SJSA1 (cell line): Measurements from ENCODE around the gene RIC3. TPM values are rescaled to one million over a fixed set of nuclear protein-coding genes. Genes with fewer than 3 reads are reported as not detected.
A peak's percentile ranks its signal among the peaks of the same experiment; 100 is the strongest.

ENCODE experiments used
- DNase-seq, 2 experiments: peaks; one replicate each; pipeline ENCODE4 v3.0.0-alpha.2; 2015 to 2020; ENCODE audit warnings: low spot score in 2 of 2, low read depth in 1 of 2
- H3K27ac ChIP-seq: fragments of 250-450 bp; sonication (Bioruptor Pico); 2 replicates; pipeline ENCODE4 v1.5.1; 2020; ENCODE audit warnings: mild to moderate bottlenecking, moderate library complexity
- H3K27me3 ChIP-seq: fragments of 250-450 bp; sonication (Bioruptor Pico); replicated peaks from 2 replicates; pipeline ENCODE4 v1.5.1; 2020; ENCODE audit warnings: mild to moderate bottlenecking, moderate library complexity
- H3K36me3 ChIP-seq: fragments of 250-450 bp; sonication (Bioruptor Pico); 2 replicates; pipeline ENCODE4 v1.5.1; 2020; ENCODE audit warnings: mild to moderate bottlenecking
- H3K4me1 ChIP-seq: fragments of 250-450 bp; sonication (Bioruptor Pico); replicated peaks from 2 replicates; pipeline ENCODE4 v1.6.1; 2021; ENCODE audit warnings: mild to moderate bottlenecking
- H3K4me3 ChIP-seq: fragments of 250-450 bp; sonication (Bioruptor Pico); 2 replicates; pipeline ENCODE4 v1.5.1; 2020; ENCODE audit warnings: mild to moderate bottlenecking
- H3K9me3 ChIP-seq: fragments of 250-450 bp; sonication (Bioruptor Pico); replicated peaks from 2 replicates; pipeline ENCODE4 v1.5.1; 2020; ENCODE audit warnings: mild to moderate bottlenecking
- total RNA-seq: library from RNA; depleted of rRNA; stranded (reverse); fragments of >200 nt; shearing (Covaris generic); gene quantifications from 2 replicates; pipeline ENCODE4 v1.2.3, GENCODE V29; 2014

Gene RIC3
- total RNA-seq, 1 experiment from 2014 or later, result not detected

DNA sequence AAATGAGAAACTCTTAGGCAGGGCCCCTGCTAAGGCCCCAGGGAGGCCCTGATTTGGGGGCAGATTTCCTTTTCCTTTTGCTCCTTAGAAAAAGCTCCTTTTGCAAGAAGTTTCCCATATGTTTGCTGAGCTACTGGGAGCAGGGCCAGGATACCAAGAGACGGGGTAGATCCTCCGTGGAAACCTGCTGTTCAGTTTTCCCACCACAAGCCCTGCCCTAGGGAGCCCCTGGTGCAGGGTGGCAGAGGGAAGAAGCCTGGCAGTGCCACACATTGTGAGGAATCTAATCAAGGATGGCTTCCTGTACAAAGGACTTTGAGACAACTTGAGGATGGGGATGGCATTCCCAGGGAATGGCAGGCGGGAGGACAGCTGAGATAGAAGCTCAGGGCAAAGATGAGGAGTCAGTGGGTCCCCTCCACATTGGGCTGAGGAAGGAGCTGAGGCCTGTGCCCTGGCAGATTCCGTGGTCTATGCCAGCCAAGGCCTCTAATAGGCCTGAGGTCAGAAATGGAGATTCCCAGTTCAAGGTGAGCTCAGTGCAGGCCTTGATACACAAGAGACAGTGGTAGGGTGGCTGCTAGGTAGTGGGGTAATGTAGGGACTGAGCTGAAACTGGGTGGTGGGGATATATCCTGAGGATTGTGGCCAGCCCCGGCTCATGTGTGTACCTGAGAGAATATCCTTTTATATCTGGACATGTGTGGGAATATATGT, 72.9 kb downstream of the RIC3 start:
- H3K36me3 ChIP-seq, result no peaks in the 10 kb centered on the region
- no peak overlapping the region for H3K4me3 ChIP-seq
- H3K27me3 ChIP-seq, result no peaks in the 10 kb centered on the region
- no peak overlapping the region for H3K27ac ChIP-seq
- H3K4me1 ChIP-seq, result no peaks in the 10 kb centered on the region
- H3K9me3 ChIP-seq, result no peaks in the 10 kb centered on the region
- no peak for DNase-seq

DNA sequence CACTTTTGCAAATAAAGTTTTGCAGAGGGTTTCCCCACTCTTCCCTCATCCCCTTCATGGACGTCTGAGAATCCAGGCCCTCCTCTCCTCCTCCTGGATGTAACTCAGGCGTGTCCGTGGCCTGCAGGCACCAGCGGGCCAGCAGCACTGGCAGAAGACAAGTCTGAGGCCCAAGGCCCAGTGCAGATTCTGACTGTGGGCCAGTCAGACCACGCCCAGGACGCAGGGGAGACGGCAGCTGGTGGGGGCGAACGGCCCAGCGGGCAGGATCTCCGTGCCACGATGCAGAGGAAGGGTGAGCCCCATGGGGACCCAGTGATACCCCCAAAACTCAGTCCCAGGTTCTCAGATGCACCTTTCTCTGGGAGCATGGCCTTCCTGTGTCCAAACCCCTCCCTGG, 73.5 kb downstream of the RIC3 start:
- DNase-seq, result no peak
- Histone ChIP-seq H3K4me1 (no peaks in the 10 kb centered on the region), H3K4me3 (no peak overlapping the region), H3K9me3 (no peaks in the 10 kb centered on the region), H3K27me3 (no peaks in the 10 kb centered on the region), H3K36me3 (no peaks in the 10 kb centered on the region), H3K27ac (no peak overlapping the region)

DNA sequence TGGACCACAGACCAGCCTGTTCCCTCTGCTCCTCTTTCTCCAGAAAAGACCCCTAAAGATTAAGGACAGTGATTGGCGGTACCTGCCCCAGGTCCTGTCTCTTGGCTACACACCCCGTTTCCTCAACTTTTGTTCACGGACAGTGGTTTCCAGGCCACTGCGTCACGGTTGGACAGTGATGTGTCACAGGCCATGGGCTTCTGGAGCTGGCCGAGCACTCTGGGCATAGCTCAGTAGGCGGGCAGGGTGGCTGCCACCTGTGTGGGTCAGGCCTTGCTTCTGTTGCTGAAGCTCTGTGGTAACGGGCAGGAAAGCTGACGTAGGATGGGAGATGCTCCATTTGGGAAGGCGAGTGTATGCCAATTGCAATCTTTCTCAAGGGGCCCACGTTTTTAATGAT, 74.2 kb downstream of the RIC3 start:
- no peaks in the 10 kb centered on the region for H3K36me3 ChIP-seq
- H3K27ac ChIP-seq, result no peak overlapping the region
- no peak for DNase-seq
- H3K27me3 ChIP-seq, result no peaks in the 10 kb centered on the region
- H3K4me3 ChIP-seq, result no peak overlapping the region
- H3K9me3 ChIP-seq, result no peaks in the 10 kb centered on the region
- no peaks in the 10 kb centered on the region for H3K4me1 ChIP-seq

DNA sequence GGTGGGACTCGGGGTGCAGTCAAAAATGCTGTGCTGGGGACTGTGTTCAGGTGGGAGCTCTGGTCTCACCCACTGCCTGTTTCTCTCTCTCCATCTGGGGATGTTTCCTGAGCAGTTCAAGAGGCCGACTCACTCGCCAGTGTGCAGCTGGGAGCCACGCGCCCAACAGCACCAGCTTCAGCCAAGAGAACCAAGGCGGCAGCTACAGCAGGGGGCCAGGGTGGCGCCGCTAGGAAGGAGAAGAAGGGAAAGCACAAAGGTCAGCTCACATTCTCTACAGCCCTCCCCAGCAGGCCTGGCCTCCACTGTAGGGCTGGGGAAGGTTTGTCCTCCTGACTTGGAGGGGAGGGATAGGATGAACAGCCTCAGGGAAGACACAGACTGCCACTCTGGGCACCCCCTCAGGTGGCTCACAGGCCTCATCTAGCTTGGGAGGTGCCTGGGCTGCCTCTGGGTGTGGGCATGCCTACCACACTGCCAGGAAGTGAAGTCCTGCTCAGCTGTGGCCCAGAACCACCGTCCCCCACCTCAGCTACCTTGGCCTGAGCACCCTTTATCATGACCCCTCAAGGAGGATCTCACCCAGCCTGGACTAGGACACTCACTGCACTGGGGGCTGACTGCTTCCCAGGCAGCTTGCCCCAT, 74.8 kb downstream of the RIC3 start:
- no peak overlapping the region for H3K27ac ChIP-seq
- no peaks in the 10 kb centered on the region for H3K36me3 ChIP-seq
- DNase-seq, result no peak
- no peaks in the 10 kb centered on the region for H3K4me1 ChIP-seq
- no peaks in the 10 kb centered on the region for H3K27me3 ChIP-seq
- no peaks in the 10 kb centered on the region for H3K9me3 ChIP-seq
- H3K4me3 ChIP-seq, result no peak overlapping the region

DNA sequence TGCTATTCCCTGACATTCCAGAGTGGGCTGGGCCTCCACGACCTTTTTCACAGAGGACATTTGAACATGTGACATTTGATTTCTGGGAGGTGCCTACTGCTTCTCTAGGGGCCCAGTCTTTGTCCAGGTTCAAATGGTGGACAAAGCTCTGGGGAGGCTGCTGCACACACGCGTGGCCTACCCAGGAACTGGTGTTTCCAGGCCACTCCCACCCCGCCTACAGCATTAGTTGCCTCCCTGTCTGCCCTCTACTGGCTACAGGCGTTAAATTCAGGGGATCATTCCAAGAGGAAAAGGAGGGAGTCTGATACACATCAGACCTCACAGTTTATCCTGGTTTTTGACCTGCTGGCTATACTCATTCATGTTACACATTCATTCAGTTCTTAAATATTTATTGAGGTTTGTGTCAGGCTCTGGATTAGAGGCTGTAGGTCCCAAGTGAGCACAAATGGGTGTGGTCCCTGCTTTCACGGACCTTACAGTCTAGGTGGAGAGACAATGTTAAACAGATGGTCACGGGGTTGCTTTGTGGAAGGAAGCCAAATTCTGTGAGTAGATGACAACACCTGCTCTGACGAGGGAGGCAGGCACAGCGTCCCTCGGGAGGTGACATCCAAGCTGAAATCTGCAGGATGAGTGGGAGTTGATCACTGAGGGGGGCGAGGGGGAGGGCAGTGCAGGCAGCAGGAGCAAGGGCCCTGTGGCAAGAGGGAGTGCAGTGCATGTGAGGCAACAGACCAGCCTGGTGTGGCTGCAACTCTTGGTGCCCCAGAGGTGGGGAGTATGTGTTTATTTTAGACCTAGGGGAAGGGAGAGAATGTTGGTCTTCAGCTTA, 76.0 kb downstream of the RIC3 start:
- Histone ChIP-seq H3K36me3 (no peaks in the 10 kb centered on the region), H3K9me3 (no peaks in the 10 kb centered on the region), H3K27me3 (no peaks in the 10 kb centered on the region), H3K4me1 (no peaks in the 10 kb centered on the region), H3K27ac (no peak overlapping the region), H3K4me3 (no peak overlapping the region)
- peak; percentile 28 to 58 for DNase-seq

DNA sequence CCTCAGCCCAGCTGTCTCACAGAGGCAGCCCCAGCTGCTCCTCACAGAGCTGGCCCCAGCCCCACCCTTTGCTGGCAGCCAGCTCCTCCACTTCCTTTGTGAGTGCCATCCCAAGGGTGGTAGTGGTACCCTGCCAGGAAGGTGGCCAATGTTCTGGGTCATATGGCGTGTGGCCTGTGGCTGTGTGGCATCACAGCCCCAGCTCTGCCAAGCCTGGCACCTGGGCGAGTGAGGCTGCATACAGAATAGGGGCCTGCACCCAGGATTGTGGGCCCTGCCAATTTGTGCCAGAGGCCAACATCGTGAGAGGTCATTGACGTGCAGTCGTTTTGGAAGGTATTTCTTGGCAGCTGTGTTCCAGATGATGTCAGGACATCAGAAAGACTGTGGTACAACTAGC, 77.1 kb downstream of the RIC3 start:
- H3K9me3 ChIP-seq, result no peaks in the 10 kb centered on the region
- DNase-seq, result no peak
- H3K27ac ChIP-seq, result no peak overlapping the region
- no peak overlapping the region for H3K4me3 ChIP-seq
- H3K4me1 ChIP-seq, result no peaks in the 10 kb centered on the region
- no peaks in the 10 kb centered on the region for H3K36me3 ChIP-seq
- H3K27me3 ChIP-seq, result no peaks in the 10 kb centered on the region

DNA sequence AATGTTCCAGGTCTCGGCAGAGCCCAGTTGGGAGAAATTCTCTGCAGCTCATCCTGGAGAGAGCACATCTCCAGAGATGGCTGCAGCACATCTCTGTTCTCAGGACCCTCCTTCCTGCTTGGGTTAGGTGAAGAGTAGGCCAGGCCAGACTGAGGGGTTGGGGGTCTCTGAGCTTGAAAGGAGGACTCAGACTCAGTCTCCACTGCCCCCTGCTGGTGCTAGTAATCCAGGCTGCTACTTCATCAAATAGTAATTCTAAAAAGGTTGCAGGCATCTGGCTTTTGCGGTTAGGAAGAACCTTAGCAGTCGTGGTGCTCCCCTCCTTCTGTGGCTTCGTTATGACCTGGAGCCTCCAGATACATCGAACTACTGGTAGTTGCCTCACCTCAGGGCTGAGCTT, 78.1 kb downstream of the RIC3 start:
- DNase-seq, result no peak
- H3K27ac ChIP-seq, result no peak overlapping the region

DNA sequence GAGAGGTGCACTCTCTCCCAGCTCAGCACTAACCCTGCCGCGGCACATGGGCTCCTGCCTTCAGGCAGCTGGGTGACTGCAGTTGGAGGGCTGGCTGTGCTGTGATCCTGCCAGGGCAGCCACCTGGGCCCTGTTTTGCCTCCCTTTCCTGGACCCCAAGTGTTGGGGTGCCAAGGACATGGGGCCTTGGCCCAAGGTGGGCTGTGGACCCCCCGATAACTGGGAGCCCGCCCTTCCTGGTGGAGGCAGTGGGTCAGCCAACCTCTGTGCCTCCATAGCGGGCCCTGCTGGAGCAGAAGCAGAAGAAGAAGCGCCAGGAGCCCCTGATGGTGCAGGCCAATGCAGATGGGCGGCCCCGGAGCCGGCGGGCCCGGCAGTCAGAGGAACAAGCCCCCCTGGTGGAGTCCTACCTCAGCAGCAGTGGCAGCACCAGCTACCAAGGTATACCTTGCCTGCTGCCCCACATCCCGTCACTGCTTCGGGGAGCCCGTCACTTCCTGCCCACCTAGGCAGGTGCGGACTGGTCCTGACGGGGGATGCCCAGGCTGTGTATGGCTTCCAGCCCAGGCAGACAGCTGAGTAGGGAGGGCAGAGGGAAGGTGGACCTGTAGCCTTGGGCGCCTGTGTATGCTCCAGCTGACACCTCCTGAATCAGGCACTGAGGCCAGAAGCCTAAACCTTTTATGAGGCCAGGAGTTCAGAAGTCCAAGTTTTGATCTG, 78.9 kb downstream of the RIC3 start:
- DNase-seq, result no peak
- H3K27ac ChIP-seq, result no peak overlapping the region
- H3K9me3 ChIP-seq, result no peaks in the 10 kb centered on the region
- no peaks in the 10 kb centered on the region for H3K36me3 ChIP-seq
- H3K4me1 ChIP-seq, result no peaks in the 10 kb centered on the region
- H3K4me3 ChIP-seq, result no peak overlapping the region
- no peaks in the 10 kb centered on the region for H3K27me3 ChIP-seq

More for the DNA sequence above, 78.1 kb downstream of the RIC3 start:
- H3K4me1 ChIP-seq, result no peaks in the 10 kb centered on the region
- no peaks in the 10 kb centered on the region for H3K9me3 ChIP-seq
- H3K36me3 ChIP-seq, result no peaks in the 10 kb centered on the region
- no peak overlapping the region for H3K4me3 ChIP-seq
- no peaks in the 10 kb centered on the region for H3K27me3 ChIP-seq

DNA sequence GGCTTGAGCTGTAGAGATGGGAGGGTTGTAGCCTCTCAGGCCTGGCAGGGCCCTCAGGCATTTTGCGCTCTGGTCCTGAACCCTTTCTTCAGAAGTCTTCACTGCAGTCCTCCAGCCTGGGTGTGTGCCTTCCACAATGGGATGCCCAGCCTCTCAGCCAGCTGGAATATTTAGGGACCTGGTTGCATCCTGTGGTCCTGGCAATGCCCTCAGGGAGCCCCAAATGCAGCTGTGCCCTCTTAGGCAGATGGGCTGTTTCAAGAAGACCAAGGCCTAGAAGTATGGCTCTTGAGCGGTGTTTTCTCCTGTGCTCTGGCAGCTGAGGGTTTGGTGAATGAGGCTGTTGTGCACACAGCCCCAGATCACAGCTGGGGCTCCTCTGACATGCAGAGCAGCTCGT, 81.1 kb downstream of the RIC3 start:
- H3K27ac ChIP-seq, result no peak overlapping the region
- no peaks in the 10 kb centered on the region for H3K4me1 ChIP-seq
- no peak overlapping the region for H3K4me3 ChIP-seq
- H3K36me3 ChIP-seq, result no peaks in the 10 kb centered on the region
- no peak for DNase-seq
- H3K9me3 ChIP-seq, result no peaks in the 10 kb centered on the region
- H3K27me3 ChIP-seq, result no peaks in the 10 kb centered on the region

DNA sequence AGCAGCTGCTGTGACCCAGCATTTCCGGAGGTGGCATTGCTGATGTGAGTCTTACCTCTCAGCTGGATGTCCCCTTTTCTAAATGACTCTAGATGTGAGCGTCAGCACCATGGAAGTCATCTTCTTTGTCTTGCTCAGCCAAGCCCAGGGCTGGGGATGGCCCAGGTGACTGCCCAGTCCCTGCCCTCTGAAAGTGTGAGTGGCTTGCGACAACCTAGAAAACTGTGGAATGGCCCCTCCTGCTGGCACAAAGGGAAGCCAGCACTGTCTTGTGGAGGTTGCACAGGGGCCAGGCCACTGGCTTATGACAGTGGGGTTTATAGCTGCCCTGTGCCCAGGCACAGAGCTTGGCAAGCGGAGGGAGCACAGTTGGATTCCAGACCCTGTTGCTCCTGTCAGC, 81.6 kb downstream of the RIC3 start:
- H3K36me3 ChIP-seq, result no peaks in the 10 kb centered on the region
- no peaks in the 10 kb centered on the region for H3K9me3 ChIP-seq
- no peaks in the 10 kb centered on the region for H3K4me1 ChIP-seq
- no peak for DNase-seq
- H3K27ac ChIP-seq, result no peak overlapping the region
- no peak overlapping the region for H3K4me3 ChIP-seq
- no peaks in the 10 kb centered on the region for H3K27me3 ChIP-seq

DNA sequence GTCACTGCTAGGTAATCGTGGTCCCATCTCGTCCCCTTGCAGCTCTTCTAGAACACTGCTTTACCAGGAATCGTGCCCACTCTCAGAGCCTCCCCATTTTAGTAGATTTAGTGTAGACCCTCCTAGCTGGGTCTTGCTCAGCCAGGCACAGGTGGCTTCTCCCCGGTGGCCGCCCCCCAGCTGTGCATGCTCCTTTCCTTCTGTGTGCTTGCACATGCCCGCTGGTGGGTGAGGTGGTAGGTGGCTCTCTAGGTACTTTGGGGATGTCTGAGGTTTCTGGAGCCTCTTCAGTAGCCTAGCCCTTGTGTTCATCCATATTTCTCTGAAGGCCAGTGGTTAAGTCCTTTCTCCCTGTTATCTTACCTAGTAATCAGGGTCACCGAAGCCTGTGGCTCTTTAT, 82.3 kb downstream of the RIC3 start:
- DNase-seq, result no peak
- no peak overlapping the region for H3K27ac ChIP-seq
- H3K4me1 ChIP-seq, result peaks cover under 1% of the 10 kb centered on the region; the same call in 1 of the 2 replicates
- no peaks in the 10 kb centered on the region for H3K27me3 ChIP-seq
- H3K9me3 ChIP-seq, result no peaks in the 10 kb centered on the region
- no peaks in the 10 kb centered on the region for H3K36me3 ChIP-seq
- H3K4me3 ChIP-seq, result no peak overlapping the region

DNA sequence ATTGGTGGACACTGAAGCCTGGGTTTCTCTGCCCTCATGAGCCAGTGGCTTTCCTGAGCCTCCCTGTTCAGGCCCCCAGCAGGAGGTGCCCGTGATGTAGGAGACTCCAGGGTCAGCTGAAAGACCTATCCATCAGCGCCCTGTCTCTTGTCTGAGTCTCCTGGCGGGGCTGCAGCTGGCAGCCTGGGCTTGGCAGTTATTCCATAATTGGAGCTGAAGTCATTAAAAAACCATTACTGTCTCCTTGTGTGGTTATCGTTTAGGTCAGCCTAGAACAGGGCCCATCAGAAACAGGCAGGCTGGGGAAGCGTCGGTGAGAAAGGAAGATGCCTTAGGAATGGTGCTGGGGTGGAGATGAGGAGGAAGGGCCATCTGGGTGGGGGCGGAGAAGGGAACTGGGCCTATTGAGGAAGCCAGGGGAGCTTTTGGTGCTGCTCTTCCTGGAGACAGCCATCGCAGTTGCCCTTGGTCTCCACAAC, 82.8 kb downstream of the RIC3 start:
- H3K27me3 ChIP-seq, result no peaks in the 10 kb centered on the region
- peaks cover 3% of the 10 kb centered on the region; the same call in 1 of the 2 replicates for H3K4me1 ChIP-seq
- no peaks in the 10 kb centered on the region for H3K36me3 ChIP-seq
- H3K27ac ChIP-seq, result no peak overlapping the region
- no peak for DNase-seq
- no peaks in the 10 kb centered on the region for H3K9me3 ChIP-seq
- H3K4me3 ChIP-seq, result no peak overlapping the region

DNA sequence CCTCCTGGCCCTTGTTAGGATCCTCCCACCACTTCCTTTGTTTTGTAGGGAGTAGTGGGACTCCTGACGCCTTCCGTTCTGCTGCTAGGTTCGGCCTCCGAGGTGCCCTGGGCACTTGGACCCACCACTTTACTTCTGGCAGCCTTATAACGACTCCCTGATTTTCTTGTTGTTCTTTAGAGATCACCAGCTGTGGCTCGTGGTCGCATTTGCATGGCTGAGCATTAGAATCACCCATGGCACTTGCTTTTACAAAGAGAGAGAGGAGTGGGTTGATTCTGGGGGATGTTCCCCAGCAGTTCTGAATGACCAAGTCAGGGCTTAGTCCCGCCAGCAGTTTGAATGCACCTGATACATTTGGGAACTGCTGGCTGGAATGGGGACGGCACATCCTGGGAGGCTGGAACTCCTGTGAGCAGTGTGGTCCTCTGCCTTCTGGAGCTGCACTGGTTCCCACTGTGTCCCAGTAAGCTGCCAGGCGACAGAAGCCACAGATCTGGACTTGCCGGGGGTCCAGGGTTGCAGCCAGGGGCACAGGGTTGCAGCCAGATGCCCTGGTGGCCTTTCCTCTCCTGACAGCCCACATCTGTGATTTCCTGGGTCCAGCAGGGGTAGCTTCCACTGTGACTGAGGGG, 83.7 kb downstream of the RIC3 start:
- no peak for DNase-seq
- Histone ChIP-seq H3K9me3 (no peaks in the 10 kb centered on the region), H3K4me3 (no peak overlapping the region), H3K4me1 (peaks cover 3% of the 10 kb centered on the region; the same call in 1 of the 2 replicates), H3K27me3 (no peaks in the 10 kb centered on the region), H3K27ac (no peak overlapping the region), H3K36me3 (no peaks in the 10 kb centered on the region)
